HepG2 (cell line): Measurements from ENCODE around the gene BIRC7. TPM values are rescaled to one million over a fixed set of nuclear protein-coding genes. Genes with fewer than 3 reads are reported as not detected.

Experiments used
- CCDC6 ChIP-seq: sonication (generic); formaldehyde crosslinking; IDR thresholded peaks from 2 replicates; pipeline ENCODE4 v1.8.1; 2022; ENCODE audit warnings: mild to moderate bottlenecking, missing genetic modification reagents, moderate library complexity
- JUNB ChIP-seq: sonication (generic); formaldehyde crosslinking; IDR thresholded peaks from 2 replicates; pipeline ENCODE4 v1.8.0; 2022; ENCODE audit warnings: missing genetic modification reagents, mild to moderate bottlenecking, borderline replicate concordance
- NCOA1 ChIP-seq: sonication (generic); formaldehyde crosslinking; IDR thresholded peaks from 2 replicates; pipeline ENCODE4 v1.9.0; 2021; ENCODE audit warnings: missing genetic modification reagents
- NR2F6 ChIP-seq, 2 experiments: IDR thresholded peaks; 2 replicates each; pipeline ENCODE4 v1.6.1; 2016; ENCODE audit warnings: antibody characterized with exemption in 1 of 2, mild to moderate bottlenecking in 1 of 2
- PLRG1 ChIP-seq: fragments of 450-650 bp; conservative IDR thresholded peaks from 2 replicates; pipeline ENCODE4 v1.6.1; 2016
- POLR2A ChIP-seq, 2 experiments: IDR thresholded peaks; 2 replicates each; pipeline ENCODE4 v1.6.1; 2011; ENCODE audit warnings: low read depth in 2 of 2, low read length in 2 of 2, mild to moderate bottlenecking in 1 of 2, moderate library complexity in 1 of 2; ENCODE audit not compliant: insufficient read depth in 1 of 2
- RFX1 ChIP-seq: fragments of 450-650 bp; IDR thresholded peaks from 2 replicates; pipeline ENCODE4 v1.6.1; 2017
- RFXAP ChIP-seq: sonication (generic); formaldehyde crosslinking; IDR thresholded peaks from 2 replicates; pipeline ENCODE4 v1.4.0; 2020; ENCODE audit warnings: missing genetic modification reagents, borderline replicate concordance
- TBL1XR1 ChIP-seq: fragments of 150-350 bp; IDR thresholded peaks from 2 replicates; pipeline ENCODE4 v1.6.1; 2014; ENCODE audit warnings: borderline replicate concordance, low read length; ENCODE audit not compliant: partially characterized antibody
- ZC3H13 ChIP-seq: sonication (generic); formaldehyde crosslinking; IDR thresholded peaks from 2 replicates; pipeline ENCODE4 v1.8.1; 2023; ENCODE audit warnings: mild to moderate bottlenecking, missing genetic modification reagents, moderate library complexity
- ZFX ChIP-seq: sonication (generic); formaldehyde crosslinking; IDR thresholded peaks from 2 replicates; pipeline ENCODE4 v1.4.0; 2020; ENCODE audit warnings: mild to moderate bottlenecking, low read depth, missing genetic modification reagents, moderate library complexity
- ZNF207 ChIP-seq: fragments of 450-650 bp; IDR thresholded peaks from 2 replicates; pipeline ENCODE4 v1.6.1; 2016; ENCODE audit warnings: antibody characterized with exemption, borderline replicate concordance
- ZNF546 ChIP-seq: sonication (generic); formaldehyde crosslinking; conservative IDR thresholded peaks from 2 replicates; pipeline ENCODE4 v1.8.1; 2023; ENCODE audit warnings: mild to moderate bottlenecking, missing genetic modification reagents
- ZNF557 ChIP-seq: sonication (generic); formaldehyde crosslinking; IDR thresholded peaks from 2 replicates; pipeline ENCODE4 v1.4.0; 2020; ENCODE audit warnings: missing genetic modification reagents
- polyA plus RNA-seq, 8 experiments: library from polyadenylated mRNA; depleted of rRNA in 3 of 8; stranded (reverse) in 7 of 8; unstranded in 1 of 8; fragments of >200 nt; fragmentation: Illumina TruSeq in 4 of 8; extraction: Trizol in 4 of 8; gene quantifications; 2 replicates each; pipeline versions ENCODE4 v1.2.1 to v1.2.3, GENCODE V29; 2011 to 2016; ENCODE audit warnings: low read depth in 4 of 8, missing spikeins in 1 of 8, mixed read lengths in 1 of 8; ENCODE audit not compliant: insufficient read depth in 1 of 8
- total RNA-seq, 5 experiments: library from RNA; depleted of rRNA; stranded (reverse); fragments of >200 nt; fragmentation: Illumina TruSeq; extraction: Trizol; gene quantifications; 2 replicates each; pipeline ENCODE4 v1.2.3, GENCODE V29; 2016; ENCODE audit warnings: low read depth in 1 of 5
- TF ChIP-seq, protein P1 (sequence below): sonication (generic); formaldehyde crosslinking; IDR thresholded peaks from 2 replicates; pipeline ENCODE4 v1.9.0; 2021; ENCODE audit warnings: missing genetic modification reagents, mild to moderate bottlenecking, borderline replicate concordance
- TF ChIP-seq, protein P2 (sequence below): sonication (generic); formaldehyde crosslinking; IDR thresholded peaks from 2 replicates; pipeline ENCODE4 v1.8.0; 2022; ENCODE audit warnings: missing genetic modification reagents, mild to moderate bottlenecking, inconsistent platforms, borderline replicate concordance
- TF ChIP-seq, protein P3 (sequence below): sonication (generic); IDR thresholded peaks from 2 replicates; pipeline ENCODE4 v1.6.1; 2016; ENCODE audit warnings: low read depth, borderline replicate concordance
- TF ChIP-seq, protein P4 (sequence below): sonication (generic); formaldehyde crosslinking; IDR thresholded peaks from 2 replicates; pipeline ENCODE4 v1.4.0; 2020; ENCODE audit warnings: missing genetic modification reagents
- TF ChIP-seq, protein P5 (sequence below): sonication (generic); formaldehyde crosslinking; IDR thresholded peaks from 2 replicates; pipeline ENCODE4 v1.4.0; 2020; ENCODE audit warnings: missing genetic modification reagents; ENCODE audit errors: not compliant biosample characterization
- TF ChIP-seq, protein P6 (sequence below): sonication (generic); formaldehyde crosslinking; IDR thresholded peaks from 2 replicates; pipeline ENCODE4 v1.5.0; 2020; ENCODE audit warnings: missing genetic modification reagents, mild to moderate bottlenecking, borderline replicate concordance

The BIRC7 gene
- total and polyA plus RNA-seq, 2 of the 13 experiments (the other 11 are each of a cell fraction or from before 2014, with no cell fraction given) = 0.27 to 5.1 TPM

DNA sequence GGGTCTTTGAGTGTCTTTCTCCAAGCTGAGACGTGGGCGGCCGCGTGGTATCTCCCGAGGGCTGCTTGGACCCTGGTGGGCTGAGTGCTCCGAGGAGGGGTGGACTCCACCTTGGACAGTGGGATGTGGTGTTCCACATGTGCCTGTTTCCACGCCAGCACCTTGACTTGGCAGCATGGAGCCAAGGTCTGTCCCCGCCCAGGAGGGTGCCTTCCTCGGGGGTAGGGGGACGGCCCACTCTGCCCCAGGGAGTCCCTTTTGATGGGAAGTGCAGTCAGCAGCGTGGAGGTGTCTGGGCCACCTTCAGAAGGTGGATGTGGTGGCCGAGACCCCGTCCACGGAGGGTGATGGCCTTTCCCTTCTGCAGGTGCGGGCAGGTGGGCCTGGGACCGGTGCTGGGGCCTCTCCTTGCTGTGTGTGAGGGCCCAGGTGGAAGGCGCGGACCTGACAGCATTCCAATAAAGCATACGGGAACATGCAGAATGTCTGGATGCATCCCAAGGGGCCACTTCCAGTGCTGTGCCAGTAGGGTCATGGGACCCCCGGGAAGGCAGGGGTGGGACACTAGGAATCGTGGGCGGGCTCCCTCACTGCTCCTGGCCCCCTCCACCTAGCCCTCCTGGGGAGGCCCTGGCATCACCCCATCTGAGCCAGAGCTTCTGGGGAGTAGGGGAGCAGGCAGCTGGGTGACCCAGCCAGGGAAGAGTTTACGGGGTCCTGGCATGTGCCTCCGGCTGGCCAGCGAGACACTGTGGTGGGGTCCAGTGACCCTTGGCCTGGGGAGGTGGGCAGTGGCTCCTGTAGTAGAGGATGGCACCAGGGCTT lies 53.8 kb downstream of the BIRC7 start (continued):
- TF ChIP-seq ZNF546 = 0 out of 2 replicates have a peak, but pooled peaks have one; percentile 8
- TF ChIP-seq, protein P1, sequence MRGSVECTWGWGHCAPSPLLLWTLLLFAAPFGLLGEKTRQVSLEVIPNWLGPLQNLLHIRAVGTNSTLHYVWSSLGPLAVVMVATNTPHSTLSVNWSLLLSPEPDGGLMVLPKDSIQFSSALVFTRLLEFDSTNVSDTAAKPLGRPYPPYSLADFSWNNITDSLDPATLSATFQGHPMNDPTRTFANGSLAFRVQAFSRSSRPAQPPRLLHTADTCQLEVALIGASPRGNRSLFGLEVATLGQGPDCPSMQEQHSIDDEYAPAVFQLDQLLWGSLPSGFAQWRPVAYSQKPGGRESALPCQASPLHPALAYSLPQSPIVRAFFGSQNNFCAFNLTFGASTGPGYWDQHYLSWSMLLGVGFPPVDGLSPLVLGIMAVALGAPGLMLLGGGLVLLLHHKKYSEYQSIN (CRISPR knock-in tag) = no peak
- TF ChIP-seq, protein P2, sequence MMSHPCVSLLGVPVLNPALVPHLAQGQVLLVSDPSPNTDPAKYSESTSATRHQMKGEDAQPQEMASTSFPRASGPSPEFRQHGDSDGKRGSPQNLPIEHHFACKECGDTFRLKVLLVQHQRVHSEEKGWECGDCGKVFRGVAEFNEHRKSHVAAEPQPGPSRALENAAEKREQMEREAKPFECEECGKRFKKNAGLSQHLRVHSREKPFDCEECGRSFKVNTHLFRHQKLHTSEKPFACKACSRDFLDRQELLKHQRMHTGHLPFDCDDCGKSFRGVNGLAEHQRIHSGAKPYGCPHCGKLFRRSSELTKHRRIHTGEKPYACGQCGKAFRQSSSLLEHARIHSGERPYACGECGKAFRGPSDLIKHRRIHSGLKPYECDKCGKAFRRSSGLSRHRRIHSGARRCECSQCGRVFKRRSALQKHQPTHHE (CRISPR knock-in tag) = no peak
- TF ChIP-seq ZC3H13 (CRISPR knock-in tag) = peak; percentile 63
- TF ChIP-seq, protein P3, sequence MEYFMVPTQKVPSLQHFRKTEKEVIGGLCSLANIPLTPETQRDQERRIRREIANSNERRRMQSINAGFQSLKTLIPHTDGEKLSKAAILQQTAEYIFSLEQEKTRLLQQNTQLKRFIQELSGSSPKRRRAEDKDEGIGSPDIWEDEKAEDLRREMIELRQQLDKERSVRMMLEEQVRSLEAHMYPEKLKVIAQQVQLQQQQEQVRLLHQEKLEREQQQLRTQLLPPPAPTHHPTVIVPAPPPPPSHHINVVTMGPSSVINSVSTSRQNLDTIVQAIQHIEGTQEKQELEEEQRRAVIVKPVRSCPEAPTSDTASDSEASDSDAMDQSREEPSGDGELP = no peak
- TF ChIP-seq JUNB = no peak
- no peak for TF ChIP-seq ZNF557
- TF ChIP-seq POLR2A (IDR thresholded peaks at IDR 0.05; ENCODE audit: insufficient read depth in 1 of 2, low read depth in 2 of 2, low read length in 2 of 2) = peak; percentile 7 to 32; a peak in 2 of 4 replicates
- no peak for TF ChIP-seq RFXAP
- TF ChIP-seq NCOA1 (CRISPR knock-in tag) = no peak
- TF ChIP-seq RFX1 = no peak
- TF ChIP-seq, protein P4, sequence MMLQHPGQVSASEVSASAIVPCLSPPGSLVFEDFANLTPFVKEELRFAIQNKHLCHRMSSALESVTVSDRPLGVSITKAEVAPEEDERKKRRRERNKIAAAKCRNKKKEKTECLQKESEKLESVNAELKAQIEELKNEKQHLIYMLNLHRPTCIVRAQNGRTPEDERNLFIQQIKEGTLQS = no peak
- TF ChIP-seq ZNF207 = no peak
- TF ChIP-seq PLRG1 = no peak
- no peak for TF ChIP-seq ZFX (CRISPR knock-in tag)
- no peak for TF ChIP-seq NR2F6 (IDR thresholded peaks at IDR 0.05)
- no peak for TF ChIP-seq NR2F6 (CRISPR knock-in tag; IDR thresholded peaks at IDR 0.05)
- TF ChIP-seq, protein P5, sequence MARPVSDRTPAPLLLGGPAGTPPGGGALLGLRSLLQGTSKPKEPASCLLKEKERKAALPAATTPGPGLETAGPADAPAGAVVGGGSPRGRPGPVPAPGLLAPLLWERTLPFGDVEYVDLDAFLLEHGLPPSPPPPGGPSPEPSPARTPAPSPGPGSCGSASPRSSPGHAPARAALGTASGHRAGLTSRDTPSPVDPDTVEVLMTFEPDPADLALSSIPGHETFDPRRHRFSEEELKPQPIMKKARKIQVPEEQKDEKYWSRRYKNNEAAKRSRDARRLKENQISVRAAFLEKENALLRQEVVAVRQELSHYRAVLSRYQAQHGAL (CRISPR knock-in tag) = no peak
- TF ChIP-seq CCDC6 (CRISPR knock-in tag) = no peak
- no peak for TF ChIP-seq TBL1XR1
- TF ChIP-seq, protein P6, sequence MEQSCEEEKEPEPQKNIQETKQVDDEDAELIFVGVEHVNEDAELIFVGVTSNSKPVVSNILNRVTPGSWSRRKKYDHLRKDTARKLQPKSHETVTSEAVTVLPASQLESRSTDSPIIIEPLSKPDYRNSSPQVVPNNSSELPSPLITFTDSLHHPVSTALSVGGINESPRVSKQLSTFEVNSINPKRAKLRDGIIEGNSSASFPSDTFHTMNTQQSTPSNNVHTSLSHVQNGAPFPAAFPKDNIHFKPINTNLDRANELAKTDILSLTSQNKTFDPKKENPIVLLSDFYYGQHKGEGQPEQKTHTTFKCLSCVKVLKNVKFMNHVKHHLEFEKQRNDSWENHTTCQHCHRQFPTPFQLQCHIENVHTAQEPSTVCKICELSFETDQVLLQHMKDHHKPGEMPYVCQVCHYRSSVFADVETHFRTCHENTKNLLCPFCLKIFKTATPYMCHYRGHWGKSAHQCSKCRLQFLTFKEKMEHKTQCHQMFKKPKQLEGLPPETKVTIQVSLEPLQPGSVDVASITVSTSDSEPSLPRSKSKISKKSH = no peak
